Lung (tissue), 12 donors: Measurements from ENCODE around the gene FYB2. TPM values are rescaled to one million over a fixed set of nuclear protein-coding genes. Genes with fewer than 3 reads are reported as not detected.

ENCODE experiments used
- ATAC-seq: fragments of 200-7000 bp; cut with Tn5 transposase; one replicate; pipeline ENCODE4 v1.9.1; 2020; ENCODE audit warnings: moderate number of reproducible peaks; ENCODE audit not compliant: insufficient read depth, low FRiP score
- DNase-seq, 3 donors: peaks; one replicate each; pipeline ENCODE4 v3.0.0-alpha.2; 2013 to 2017
- H3K27ac ChIP-seq, 2 donors: one replicate each; pipeline ENCODE4 v1.5.1; 2013; ENCODE audit warnings: mild to moderate bottlenecking in 2 of 2, moderate library complexity in 2 of 2, control low read depth in 1 of 2, inconsistent platforms in 1 of 2, low read depth in 1 of 2, low read length in 1 of 2
- H3K27me3 ChIP-seq, 3 donors: one replicate each; pipeline ENCODE4 v1.5.1; 2013; ENCODE audit warnings: low read length in 2 of 3; ENCODE audit not compliant: control insufficient read depth in 3 of 3, insufficient read depth in 3 of 3
- H3K36me3 ChIP-seq, 4 donors: one replicate each; pipeline ENCODE4 v1.5.1; 2013; ENCODE audit warnings: low read length in 4 of 4, mild to moderate bottlenecking in 1 of 4, moderate library complexity in 1 of 4; ENCODE audit not compliant: control insufficient read depth in 4 of 4, insufficient read depth in 4 of 4
- H3K4me1 ChIP-seq, 5 donors: one replicate each; pipeline ENCODE4 v1.5.1; 2013; ENCODE audit warnings: low read length in 5 of 5, mild to moderate bottlenecking in 2 of 5, moderate library complexity in 1 of 5; ENCODE audit not compliant: control insufficient read depth in 5 of 5, insufficient read depth in 5 of 5
- H3K4me3 ChIP-seq: one replicate; pipeline ENCODE4 v1.5.1; 2013; ENCODE audit warnings: mild to moderate bottlenecking, control low read depth, moderate library complexity
- H3K9ac ChIP-seq, 2 donors: one replicate each; pipeline ENCODE4 v1.5.1; 2013; ENCODE audit warnings: low read length in 2 of 2, control low read depth in 1 of 2; ENCODE audit not compliant: insufficient read depth in 1 of 2
- H3K9me3 ChIP-seq, 4 donors: one replicate each; pipeline ENCODE4 v1.5.1; 2013; ENCODE audit warnings: low read length in 3 of 4, mild to moderate bottlenecking in 1 of 4, moderate library complexity in 1 of 4; ENCODE audit not compliant: control insufficient read depth in 4 of 4, insufficient read depth in 3 of 4
- CTCF ChIP-seq: IDR thresholded peaks from 2 replicates; pipeline ENCODE4 v1.5.1; 2012; ENCODE audit warnings: mild to moderate bottlenecking; ENCODE audit errors: control extremely low read depth, extremely low read depth
- WGBS, 2 donors: extraction: QIAGEN DNeasy Blood & Tissue Kit; methylation state at CpG; one replicate each; pipeline ENCODE4 v1.1.7; 2013; 5-methylcytosine and 5-hydroxymethylcytosine counted together
- polyA plus RNA-seq, 2 donors: library from polyadenylated mRNA; stranded (reverse); fragments of 200-250 nt; gene quantifications; one replicate each; pipeline ENCODE4 v1.2.1, GENCODE V29; 2013
- total RNA-seq, 2 donors: library from RNA; depleted of rRNA in 1 of 2; stranded (reverse); fragments of >200 nt in 1 of 2; gene quantifications; one replicate each; pipeline ENCODE4 v1.2.1, GENCODE V29; 2014 to 2021
- donor health status: control.
- donor health status: control.
- donor health status: Bipolar disorder and iron deficiency.
- donor health status: healthy.
- donor health status: DM: yes; HTN: yes; CAD: no.

FYB2 gene
- total and polyA plus RNA-seq, 4 donors = 0.57 to 8.6 (median 3.0) TPM

- 71 to 97% methylated on average over 2 of the region's 2 CpGs for WGBS, 2 donors
These were observed 5.1 kb upstream of the FYB2 start for GRCh38 chr1:56824271-56824670.

GRCh38 chr1:56821462-56821797 lies 2.2 kb upstream of the FYB2 start:
- no peak overlapping the region for H3K4me3 ChIP-seq
- peak; percentile 30 for ATAC-seq
- H3K9ac ChIP-seq = no peak overlapping the region
- H3K27me3 ChIP-seq = no peaks in the 10 kb centered on the region
- peak; percentile 53 to 90 (median 90) for DNase-seq
- H3K27ac ChIP-seq = no peak overlapping the region
- peaks cover 0 to 22% (median 8%) of the 10 kb centered on the region in 5 donors for H3K4me1 ChIP-seq
- no peaks in the 10 kb centered on the region for H3K9me3 ChIP-seq
- TF ChIP-seq CTCF = no peak
- WGBS, 2 donors = 0% methylated on average over 1 of the region's 1 CpG
- no peaks in the 10 kb centered on the region for H3K36me3 ChIP-seq

More at GRCh38 chr1:56824271-56824670, 5.1 kb upstream of the FYB2 start:
- H3K27ac ChIP-seq = no peak overlapping the region
- H3K4me1 ChIP-seq = peaks cover 0 to 17% (median 5%) of the 10 kb centered on the region in 5 donors
- no peak overlapping the region for H3K4me3 ChIP-seq
- no peaks in the 10 kb centered on the region for H3K36me3 ChIP-seq
- TF ChIP-seq CTCF = no peak
- no peaks in the 10 kb centered on the region for H3K27me3 ChIP-seq
- no peaks in the 10 kb centered on the region for H3K9me3 ChIP-seq
- DNase-seq = no peak
- ATAC-seq = no peak
- H3K9ac ChIP-seq = no peak overlapping the region

DNA sequence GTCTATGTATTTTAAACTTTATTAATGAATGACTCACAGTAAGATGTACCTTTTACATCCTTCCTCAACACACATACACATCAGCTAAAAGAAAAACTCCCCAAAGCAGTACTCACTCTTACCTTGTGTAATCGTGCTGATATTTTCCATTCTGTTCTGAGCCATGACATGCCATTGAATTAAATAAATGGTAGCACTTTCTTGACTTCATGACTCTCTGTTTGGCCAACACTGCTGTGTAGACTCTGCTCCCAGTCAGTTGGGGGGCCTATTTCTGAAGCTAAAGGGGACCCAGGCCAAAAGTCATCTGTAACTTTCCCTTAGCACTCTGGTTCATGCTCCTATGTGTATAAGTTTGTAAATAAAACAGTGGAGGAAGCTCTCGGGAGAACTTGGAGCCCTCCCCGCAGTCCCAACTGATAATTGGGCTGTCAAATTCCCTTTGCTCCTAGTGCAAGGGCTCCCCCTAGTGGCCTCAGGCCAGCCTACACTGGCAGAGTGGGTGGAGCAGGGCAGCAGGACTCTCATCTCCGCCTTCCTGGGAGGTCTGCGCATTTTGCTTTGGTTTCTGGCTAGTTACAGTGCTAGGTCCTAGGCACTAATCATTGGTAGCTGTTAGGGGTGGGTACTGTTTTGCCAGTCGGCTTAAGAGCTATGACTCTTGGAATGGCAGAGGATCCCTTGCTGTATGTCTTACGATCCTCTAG lies 1.7 kb upstream of the FYB2 start:
- Histone ChIP-seq H3K9me3 (no peaks in the 10 kb centered on the region), H3K4me3 (no peak overlapping the region), H3K36me3 (no peaks in the 10 kb centered on the region), H3K27me3 (no peaks in the 10 kb centered on the region), H3K9ac (no peak overlapping the region), H3K4me1 (peaks cover 0 to 22% (median 8%) of the 10 kb centered on the region in 5 donors), H3K27ac (no peak overlapping the region)
- peak; percentile 69 for TF ChIP-seq CTCF
- ATAC-seq = peak; percentile 75
- 16 to 17% methylated on average over 7 of the region's 7 CpGs for WGBS, 2 donors
- peak; percentile 86 to 89 (median 87) for DNase-seq
